ENCODE results near the gene MYO10.
A peak's percentile ranks its signal among the peaks of the same experiment; 100 is the strongest.

Gene MYO10

GRCh38 chr5:16626696-16627264 lies 309.3 kb downstream of the MYO10 start:
- H4K20me1 ChIP-seq (ENCODE audit: insufficient read depth, low read length) = no peaks in the 10 kb centered on the region
- no peaks in the 10 kb centered on the region for H3K36me3 ChIP-seq (replicated peaks; ENCODE audit: low read depth, low read length)
- no peak overlapping the region for H3K9ac ChIP-seq (ENCODE audit: low read length)
- no peaks in the 10 kb centered on the region for H3K27me3 ChIP-seq (ENCODE audit: low read depth, low read length)
- H3K27ac ChIP-seq (ENCODE audit: low read length) = no peak overlapping the region
- no peak overlapping the region for H3K4me3 ChIP-seq (ENCODE audit: low read length)
- H3K4me1 ChIP-seq (ENCODE audit: low read length) = peaks cover 26% of the 10 kb centered on the region
- H3K79me2 ChIP-seq (ENCODE audit: low read length) = no peaks in the 10 kb centered on the region
- TF ChIP-seq EZH2phosphoT487 (IDR thresholded peaks at IDR 0.05; ENCODE audit: low read depth) = no peak
- no peak for TF ChIP-seq CTCF (IDR thresholded peaks at IDR 0.05; ENCODE audit: low read depth, low read length)
- H2AFZ ChIP-seq (ENCODE audit: low read depth, low read length) = no peak overlapping the region
- no peaks in the 10 kb centered on the region for H3K9me3 ChIP-seq (ENCODE audit: insufficient read depth, low read length)
- H3K4me2 ChIP-seq (ENCODE audit: low read length) = no peak overlapping the region

GRCh38 chr5:16625096-16625495 lies 311.0 kb downstream of the MYO10 start:
- H3K4me1 ChIP-seq (ENCODE audit: low read length) = peaks cover 26% of the 10 kb centered on the region
- no peak overlapping the region for H3K9ac ChIP-seq (ENCODE audit: low read length)
- no peaks in the 10 kb centered on the region for H3K27me3 ChIP-seq (ENCODE audit: low read depth, low read length)
- H3K4me2 ChIP-seq (ENCODE audit: low read length) = peak overlapping the region; percentile 60
- TF ChIP-seq CTCF (IDR thresholded peaks at IDR 0.05; ENCODE audit: low read depth, low read length) = no peak
- TF ChIP-seq EZH2phosphoT487 (IDR thresholded peaks at IDR 0.05; ENCODE audit: low read depth) = no peak
- no peaks in the 10 kb centered on the region for H3K36me3 ChIP-seq (replicated peaks; ENCODE audit: low read depth, low read length)
- no peaks in the 10 kb centered on the region for H4K20me1 ChIP-seq (ENCODE audit: insufficient read depth, low read length)
- no peak overlapping the region for H3K27ac ChIP-seq (ENCODE audit: low read length)
- H2AFZ ChIP-seq (ENCODE audit: low read depth, low read length) = no peak overlapping the region
- H3K79me2 ChIP-seq (ENCODE audit: low read length) = no peaks in the 10 kb centered on the region
- H3K9me3 ChIP-seq (ENCODE audit: insufficient read depth, low read length) = no peaks in the 10 kb centered on the region
- H3K4me3 ChIP-seq (ENCODE audit: low read length) = no peak overlapping the region

- H3K27ac ChIP-seq (ENCODE audit: low read length) = no peak overlapping the region
- H3K4me3 ChIP-seq (ENCODE audit: low read length) = no peak overlapping the region
- H3K27me3 ChIP-seq (ENCODE audit: low read depth, low read length) = no peaks in the 10 kb centered on the region
- no peak overlapping the region for H3K9ac ChIP-seq (ENCODE audit: low read length)
- H3K36me3 ChIP-seq (replicated peaks; ENCODE audit: low read depth, low read length) = no peaks in the 10 kb centered on the region
- no peak overlapping the region for H3K4me2 ChIP-seq (ENCODE audit: low read length)
- no peak overlapping the region for H2AFZ ChIP-seq (ENCODE audit: low read depth, low read length)
- H3K4me1 ChIP-seq (ENCODE audit: low read length) = peaks cover 6% of the 10 kb centered on the region
- H3K79me2 ChIP-seq (ENCODE audit: low read length) = no peaks in the 10 kb centered on the region
- TF ChIP-seq CTCF (IDR thresholded peaks at IDR 0.05; ENCODE audit: low read depth, low read length) = no peak
- no peak for TF ChIP-seq EZH2phosphoT487 (IDR thresholded peaks at IDR 0.05; ENCODE audit: low read depth)
- H3K9me3 ChIP-seq (ENCODE audit: insufficient read depth, low read length) = no peaks in the 10 kb centered on the region
- no peaks in the 10 kb centered on the region for H4K20me1 ChIP-seq (ENCODE audit: insufficient read depth, low read length)
These were observed 317.0 kb downstream of the MYO10 start for GRCh38 chr5:16619136-16619535.

- Histone ChIP-seq H3K4me3 (ENCODE audit: low read length) (no peak overlapping the region), H3K4me1 (ENCODE audit: low read length) (peaks cover 6% of the 10 kb centered on the region), H3K4me2 (ENCODE audit: low read length) (no peak overlapping the region), H2AFZ (ENCODE audit: low read depth, low read length) (no peak overlapping the region), H3K27ac (ENCODE audit: low read length) (no peak overlapping the region), H3K27me3 (ENCODE audit: low read depth, low read length) (no peaks in the 10 kb centered on the region), H4K20me1 (ENCODE audit: insufficient read depth, low read length) (no peaks in the 10 kb centered on the region), H3K79me2 (ENCODE audit: low read length) (no peaks in the 10 kb centered on the region), H3K9me3 (ENCODE audit: insufficient read depth, low read length) (no peaks in the 10 kb centered on the region), H3K9ac (ENCODE audit: low read length) (no peak overlapping the region), H3K36me3 (replicated peaks; ENCODE audit: low read depth, low read length) (no peaks in the 10 kb centered on the region)
- TF ChIP-seq CTCF (IDR thresholded peaks at IDR 0.05; ENCODE audit: low read depth, low read length) (no peak), EZH2phosphoT487 (IDR thresholded peaks at IDR 0.05; ENCODE audit: low read depth) (no peak)
These were observed 317.8 kb downstream of the MYO10 start for GRCh38 chr5:16618138-16618897.

All from OCI-LY3 (cell line).